Measurements from ENCODE around the gene DRAXIN. TPM values are rescaled to one million over a fixed set of nuclear protein-coding genes. Genes with fewer than 3 reads are reported as not detected.

The DRAXIN gene
- total RNA-seq, 4 donors from 2014 or later = 0.14 to 0.16 TPM; not detected in 2

DNA sequence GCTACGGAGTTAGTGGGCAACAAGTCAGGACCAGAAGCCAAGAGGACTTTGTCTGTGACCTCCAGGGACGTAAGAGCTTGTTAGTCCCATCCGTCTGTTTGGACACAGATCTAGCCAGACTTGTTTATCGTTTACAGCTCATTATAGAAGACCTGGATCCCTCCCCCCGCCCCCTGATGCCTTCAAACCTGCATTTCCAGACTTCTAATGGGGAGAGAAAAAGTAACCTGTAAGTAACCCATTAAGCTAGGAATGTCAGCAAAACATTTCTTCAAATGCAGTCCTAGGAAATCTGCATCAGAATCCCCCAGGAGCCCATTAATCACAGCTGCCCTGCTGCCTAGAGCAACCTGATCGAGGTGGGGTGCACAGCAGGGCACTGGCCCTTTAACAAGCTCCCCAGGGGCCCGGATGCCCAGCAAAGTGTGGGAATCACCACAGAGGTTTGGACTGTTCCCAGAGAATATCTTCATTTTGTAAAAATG lies 9.2 kb upstream of the DRAXIN start:
- Histone ChIP-seq H3K27me3 (peaks cover 28% of the 10 kb centered on the region), H3K36me3 (no peaks in the 10 kb centered on the region), H3K4me3 (no peak overlapping the region), H3K4me1 (peaks cover 5 to 18% (median 12%) of the 10 kb centered on the region in 4 donors), H3K27ac (no peak overlapping the region), H3K9me3 (no peaks in the 10 kb centered on the region)
- in situ Hi-C loops (cut with MboI; ENCODE audit: low pct_ligation_motif_present in 1 of 4, low pct_unique_long_range_greater_than_20kb in 1 of 4, low sequenced_read_pairs in 3 of 4) = no loop called here
- 43% methylated on average over 7 of the region's 7 CpGs; no CpG with 5 or more reads in 1 of the 2 donors for WGBS, 2 donors (ENCODE audit: low coverage in 1 of 2)
- intact Hi-C loops (cut with DNase I; ENCODE audit: low total_unique reads) = no loop called here
- DNase-seq = no peak
- TF ChIP-seq POLR2AphosphoS5 (IDR thresholded peaks at IDR 0.05) = no peak
- no peak for TF ChIP-seq POLR2A (IDR thresholded peaks at IDR 0.05)
- TF ChIP-seq EP300 (IDR thresholded peaks at IDR 0.05; ENCODE audit: low read depth) = no peak
- no peak for TF ChIP-seq CTCF (IDR thresholded peaks at IDR 0.05)

DNA sequence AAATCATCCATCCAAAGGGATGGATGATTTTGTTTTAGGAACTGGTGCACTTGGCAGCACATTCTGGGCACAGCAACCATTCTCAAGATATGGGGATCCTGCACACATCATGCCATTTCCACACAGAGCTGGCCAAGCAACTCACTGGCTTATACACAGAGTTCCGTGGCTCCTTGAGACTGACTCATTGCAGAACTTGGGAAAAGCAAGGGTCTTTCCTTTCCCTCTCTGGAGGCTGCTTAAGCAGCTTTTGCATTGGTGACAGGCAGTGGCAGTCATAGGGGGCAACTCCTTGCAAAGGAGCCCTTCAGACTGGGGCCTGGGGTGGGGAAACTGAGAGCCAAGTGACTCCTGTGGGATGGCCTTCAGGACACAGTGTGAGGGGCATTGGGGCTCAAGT lies 8.7 kb upstream of the DRAXIN start:
- no peak for TF ChIP-seq POLR2AphosphoS5 (IDR thresholded peaks at IDR 0.05)
- no peak for TF ChIP-seq CTCF (IDR thresholded peaks at IDR 0.05)
- TF ChIP-seq POLR2A (IDR thresholded peaks at IDR 0.05) = no peak
- TF ChIP-seq EP300 (IDR thresholded peaks at IDR 0.05; ENCODE audit: low read depth) = no peak
- no peaks in the 10 kb centered on the region for H3K9me3 ChIP-seq
- no peak for DNase-seq
- H3K4me3 ChIP-seq = no peak overlapping the region
- H3K4me1 ChIP-seq = peaks cover 5 to 18% (median 12%) of the 10 kb centered on the region in 4 donors
- H3K27me3 ChIP-seq = peaks cover 28% of the 10 kb centered on the region
- no peak overlapping the region for H3K27ac ChIP-seq
- no peaks in the 10 kb centered on the region for H3K36me3 ChIP-seq
- intact Hi-C loops (cut with DNase I; ENCODE audit: low total_unique reads) (no loop called here), in situ Hi-C loops (cut with MboI; ENCODE audit: low pct_ligation_motif_present in 1 of 4, low pct_unique_long_range_greater_than_20kb in 1 of 4, low sequenced_read_pairs in 3 of 4) (no loop called here)
- 67% methylated on average over 1 of the region's 1 CpG; no CpG with 5 or more reads in 1 of the 2 donors for WGBS, 2 donors (ENCODE audit: low coverage in 1 of 2)

- TF ChIP-seq EP300 (IDR thresholded peaks at IDR 0.05; ENCODE audit: low read depth) = no peak
- TF ChIP-seq POLR2A (IDR thresholded peaks at IDR 0.05) = no peak
- no peak for TF ChIP-seq CTCF (IDR thresholded peaks at IDR 0.05)
- TF ChIP-seq POLR2AphosphoS5 (IDR thresholded peaks at IDR 0.05) = no peak
- no peak overlapping the region for H3K4me3 ChIP-seq
- no peaks in the 10 kb centered on the region for H3K36me3 ChIP-seq
- intact Hi-C loops (cut with DNase I; ENCODE audit: low total_unique reads) = no loop called here
- H3K4me1 ChIP-seq = peaks cover 5 to 18% (median 12%) of the 10 kb centered on the region in 4 donors
- no peak for DNase-seq
- peaks cover 38% of the 10 kb centered on the region for H3K27me3 ChIP-seq
- H3K27ac ChIP-seq = no peak overlapping the region
- in situ Hi-C loops (cut with MboI; ENCODE audit: low pct_ligation_motif_present in 1 of 4, low pct_unique_long_range_greater_than_20kb in 1 of 4, low sequenced_read_pairs in 3 of 4) = no loop called here
- 31 to 56% methylated on average over 2 to 7 of the region's 7 CpGs for WGBS, 2 donors (ENCODE audit: low coverage in 1 of 2)
- no peaks in the 10 kb centered on the region for H3K9me3 ChIP-seq
Measured at GRCh38 chr1:11684070-11684469, 7.4 kb upstream of the DRAXIN start.

GRCh38 chr1:11685210-11685752 lies 6.2 kb upstream of the DRAXIN start:
- H3K9me3 ChIP-seq = no peaks in the 10 kb centered on the region
- in situ Hi-C loops (cut with MboI; ENCODE audit: low pct_ligation_motif_present in 1 of 4, low pct_unique_long_range_greater_than_20kb in 1 of 4, low sequenced_read_pairs in 3 of 4) = no loop called here
- H3K36me3 ChIP-seq = no peaks in the 10 kb centered on the region
- no peak overlapping the region for H3K4me3 ChIP-seq
- TF ChIP-seq EP300 (IDR thresholded peaks at IDR 0.05; ENCODE audit: low read depth) (no peak), POLR2AphosphoS5 (IDR thresholded peaks at IDR 0.05) (no peak), CTCF (IDR thresholded peaks at IDR 0.05) (no peak), POLR2A (IDR thresholded peaks at IDR 0.05) (no peak)
- H3K27ac ChIP-seq = no peak overlapping the region
- no peak for DNase-seq
- intact Hi-C loops (cut with DNase I; ENCODE audit: low total_unique reads) = no loop called here
- peaks cover 5 to 10% (median 8%) of the 10 kb centered on the region in 4 donors for H3K4me1 ChIP-seq
- peaks cover 50% of the 10 kb centered on the region for H3K27me3 ChIP-seq
- WGBS, 2 donors (ENCODE audit: low coverage in 1 of 2) = 86 to 88% methylated on average over 7 of the region's 7 CpGs
